ENCODE data around the gene FDXR. TPM values are rescaled to one million over a fixed set of nuclear protein-coding genes. Genes with fewer than 3 reads are reported as not detected.

Gene FDXR
- total and polyA plus RNA-seq, 9 of the 15 experiments (the other 6 are each of a cell fraction or from before 2014, with no cell fraction given), result 0.89 to 70.7 (median 30.9) TPM

GRCh38 chr17:74883241-74883745, 10.5 kb upstream of the FDXR start (continued):
- TF ChIP-seq, protein P1, sequence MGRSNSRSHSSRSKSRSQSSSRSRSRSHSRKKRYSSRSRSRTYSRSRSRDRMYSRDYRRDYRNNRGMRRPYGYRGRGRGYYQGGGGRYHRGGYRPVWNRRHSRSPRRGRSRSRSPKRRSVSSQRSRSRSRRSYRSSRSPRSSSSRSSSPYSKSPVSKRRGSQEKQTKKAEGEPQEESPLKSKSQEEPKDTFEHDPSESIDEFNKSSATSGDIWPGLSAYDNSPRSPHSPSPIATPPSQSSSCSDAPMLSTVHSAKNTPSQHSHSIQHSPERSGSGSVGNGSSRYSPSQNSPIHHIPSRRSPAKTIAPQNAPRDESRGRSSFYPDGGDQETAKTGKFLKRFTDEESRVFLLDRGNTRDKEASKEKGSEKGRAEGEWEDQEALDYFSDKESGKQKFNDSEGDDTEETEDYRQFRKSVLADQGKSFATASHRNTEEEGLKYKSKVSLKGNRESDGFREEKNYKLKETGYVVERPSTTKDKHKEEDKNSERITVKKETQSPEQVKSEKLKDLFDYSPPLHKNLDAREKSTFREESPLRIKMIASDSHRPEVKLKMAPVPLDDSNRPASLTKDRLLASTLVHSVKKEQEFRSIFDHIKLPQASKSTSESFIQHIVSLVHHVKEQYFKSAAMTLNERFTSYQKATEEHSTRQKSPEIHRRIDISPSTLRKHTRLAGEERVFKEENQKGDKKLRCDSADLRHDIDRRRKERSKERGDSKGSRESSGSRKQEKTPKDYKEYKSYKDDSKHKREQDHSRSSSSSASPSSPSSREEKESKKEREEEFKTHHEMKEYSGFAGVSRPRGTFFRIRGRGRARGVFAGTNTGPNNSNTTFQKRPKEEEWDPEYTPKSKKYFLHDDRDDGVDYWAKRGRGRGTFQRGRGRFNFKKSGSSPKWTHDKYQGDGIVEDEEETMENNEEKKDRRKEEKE (IDR thresholded peaks at IDR 0.05; ENCODE audit: borderline replicate concordance in 1 of 2, control insufficient read depth in 1 of 2, low read depth in 2 of 2, low read length in 1 of 2), result no peak
- TF ChIP-seq POLR3A (IDR thresholded peaks at IDR 0.05; ENCODE audit: borderline replicate concordance, extremely low read depth, insufficient read depth, insufficient read length), result no peak
- no peak for TF ChIP-seq MCM3 (IDR thresholded peaks at IDR 0.05)
- no peak for TF ChIP-seq ZBTB49 (CRISPR knock-in tag; IDR thresholded peaks at IDR 0.05; ENCODE audit: borderline replicate concordance)
